T-helper 17 cell (primary cell): ENCODE measurements around the gene PRPSAP2. TPM values are rescaled to one million over a fixed set of nuclear protein-coding genes. Genes with fewer than 3 reads are reported as not detected.

ENCODE experiments used
- ATAC-seq: fragments of 150-1000 bp; cut with Tn5 transposase; 2 replicates; pipeline ENCODE4 v1.10.0; 2021; ENCODE audit warnings: mild to moderate bottlenecking, moderate library complexity
- DNase-seq, 3 donors: peaks; one replicate each; pipeline versions ENCODE4 v3.0.0 to v3.0.0-alpha.2; 2020 to 2021
- H3K9me3 ChIP-seq: one replicate; pipeline ENCODE4 v1.7.0; 2013; ENCODE audit warnings: low read length, mild to moderate bottlenecking; ENCODE audit not compliant: control insufficient read depth, poor library complexity, severe bottlenecking
- H3K27ac Mint-ChIP-seq: one replicate; pipeline ENCODE4 v1.8.0; 2022; ENCODE audit warnings: mild to moderate bottlenecking, moderate library complexity, mixed read lengths
- H3K27me3 Mint-ChIP-seq: one replicate; pipeline ENCODE4 v1.8.0; 2022; ENCODE audit warnings: mixed read lengths
- H3K36me3 Mint-ChIP-seq: one replicate; pipeline ENCODE4 v1.8.0; 2022; ENCODE audit warnings: low read depth, mixed read lengths
- H3K4me1 Mint-ChIP-seq: one replicate; pipeline ENCODE4 v1.8.0; 2022; ENCODE audit warnings: mild to moderate bottlenecking, mixed read lengths
- H3K4me3 Mint-ChIP-seq: one replicate; pipeline ENCODE4 v1.8.0; 2022; ENCODE audit warnings: mild to moderate bottlenecking, moderate library complexity, mixed read lengths
- total RNA-seq, 4 donors: library from RNA in 2 of 4; stranded (reverse) in 2 of 4; gene quantifications; one replicate each; pipeline ENCODE4 v1.2.3 and lab custom pipeline; 2022 to 2026

Gene PRPSAP2
- total RNA-seq, 2 donors from 2014 or later, result 26.3 to 27.9 TPM

GRCh38 chr17:18933102-18934058 lies 75.4 kb downstream of the PRPSAP2 start:
- H3K27me3 Mint-ChIP-seq, result no peaks in the 10 kb centered on the region
- no peaks in the 10 kb centered on the region for H3K36me3 Mint-ChIP-seq
- no peaks in the 10 kb centered on the region for H3K9me3 ChIP-seq
- no peak overlapping the region for H3K4me3 Mint-ChIP-seq
- ATAC-seq (no peak), DNase-seq (no peak)
- peaks cover 11% of the 10 kb centered on the region for H3K4me1 Mint-ChIP-seq
- peak overlapping the region; percentile 54 for H3K27ac Mint-ChIP-seq

DNA sequence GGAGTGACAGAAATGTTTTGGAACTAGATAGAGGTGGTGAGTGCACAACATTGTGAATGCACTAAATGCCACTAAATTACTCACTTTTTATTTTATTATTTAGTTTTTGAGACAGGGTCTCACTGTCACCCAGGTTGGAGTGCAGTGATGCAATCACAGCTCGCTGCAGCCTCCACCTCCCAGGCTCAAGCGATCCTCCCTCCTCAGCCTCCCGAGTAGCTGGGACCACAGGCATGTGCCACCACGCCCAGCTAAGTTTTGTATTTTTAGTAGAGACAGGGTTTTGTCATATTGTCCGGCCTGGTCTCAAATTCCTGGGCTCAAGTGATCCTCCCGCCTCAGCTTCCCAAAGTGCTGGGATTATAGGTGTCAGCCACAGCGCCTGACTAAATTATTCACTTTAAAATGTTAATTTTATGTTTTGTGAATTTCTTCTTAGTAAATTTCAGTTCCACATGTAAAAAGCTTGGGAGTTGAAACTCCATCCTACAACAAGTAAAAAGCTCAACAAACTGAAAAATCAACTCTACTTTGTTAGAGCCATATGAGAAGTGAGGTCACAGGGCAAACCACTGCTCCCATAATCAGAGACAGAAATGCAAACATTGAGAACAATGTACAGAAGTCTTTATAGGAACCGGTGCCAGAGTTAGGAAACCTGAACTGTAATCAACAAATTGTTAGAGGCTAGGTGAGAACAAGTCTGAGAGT lies 80.2 kb downstream of the PRPSAP2 start:
- H3K27ac Mint-ChIP-seq, result no peak overlapping the region
- H3K36me3 Mint-ChIP-seq, result no peaks in the 10 kb centered on the region

DNA sequence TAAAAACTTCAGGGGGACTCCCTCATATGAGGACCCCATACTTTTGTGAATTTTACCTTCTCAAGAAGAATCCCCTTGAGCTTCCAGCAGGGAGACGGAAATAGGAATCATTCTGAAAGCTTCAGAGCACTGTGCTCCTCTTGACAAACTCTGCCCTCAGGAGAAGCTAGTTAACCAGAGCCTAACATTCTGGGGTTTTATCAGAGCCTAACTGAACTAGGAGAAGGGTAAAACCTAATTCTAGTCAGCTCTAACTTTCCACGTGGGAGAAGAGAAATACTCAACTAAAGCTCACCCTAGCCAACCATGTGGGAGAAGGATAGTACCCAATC lies 80.7 kb downstream of the PRPSAP2 start:
- no peaks in the 10 kb centered on the region for H3K36me3 Mint-ChIP-seq
- peaks cover 2% of the 10 kb centered on the region for H3K4me1 Mint-ChIP-seq
- peaks cover 18% of the 10 kb centered on the region for H3K27me3 Mint-ChIP-seq
- ATAC-seq (no peak), DNase-seq (no peak)
- H3K27ac Mint-ChIP-seq, result no peak overlapping the region
- no peak overlapping the region for H3K4me3 Mint-ChIP-seq
- H3K9me3 ChIP-seq, result no peaks in the 10 kb centered on the region

More for the DNA sequence above, 80.2 kb downstream of the PRPSAP2 start:
- no peaks in the 10 kb centered on the region for H3K9me3 ChIP-seq
- H3K27me3 Mint-ChIP-seq, result peaks cover 18% of the 10 kb centered on the region
- no peak overlapping the region for H3K4me3 Mint-ChIP-seq
- no peak for ATAC-seq
- no peak for DNase-seq
- peaks cover 2% of the 10 kb centered on the region for H3K4me1 Mint-ChIP-seq

- H3K36me3 Mint-ChIP-seq, result peaks cover 2% of the 10 kb centered on the region
- no peak for ATAC-seq
- DNase-seq, result no peak
- H3K9me3 ChIP-seq, result no peaks in the 10 kb centered on the region
- peaks cover 6% of the 10 kb centered on the region for H3K4me1 Mint-ChIP-seq
- peaks cover 29% of the 10 kb centered on the region for H3K27me3 Mint-ChIP-seq
- no peak overlapping the region for H3K4me3 Mint-ChIP-seq
- H3K27ac Mint-ChIP-seq, result no peak overlapping the region
These were observed 86.7 kb downstream of the PRPSAP2 start for GRCh38 chr17:18944646-18945045.

DNA sequence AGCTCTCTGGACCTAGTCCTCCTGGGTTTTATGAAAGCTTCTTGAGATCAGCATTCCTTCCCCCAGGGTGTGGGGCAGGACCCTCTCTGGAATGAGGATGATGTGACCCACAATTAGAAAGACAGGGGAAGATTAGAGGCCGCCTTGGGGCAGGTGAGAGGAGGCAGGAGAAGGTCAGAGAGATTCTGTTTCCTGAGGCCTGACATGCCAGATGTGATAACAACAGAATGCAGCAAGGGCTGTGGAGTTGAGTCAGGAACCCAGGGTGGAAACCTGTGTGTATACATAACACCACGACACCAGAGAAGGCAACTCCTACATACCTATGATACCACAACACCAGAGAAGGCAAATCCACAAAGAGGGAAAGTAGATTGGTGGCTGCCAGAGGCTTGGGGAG lies 88.6 kb downstream of the PRPSAP2 start:
- Mint-ChIP-seq H3K27me3 (peaks cover 32% of the 10 kb centered on the region), H3K36me3 (peaks cover 2% of the 10 kb centered on the region), H3K4me3 (no peak overlapping the region), H3K4me1 (peaks cover 10% of the 10 kb centered on the region), H3K27ac (peak overlapping the region; percentile 39)
- no peak for ATAC-seq
- H3K9me3 ChIP-seq, result no peaks in the 10 kb centered on the region
- DNase-seq, result no peak

DNA sequence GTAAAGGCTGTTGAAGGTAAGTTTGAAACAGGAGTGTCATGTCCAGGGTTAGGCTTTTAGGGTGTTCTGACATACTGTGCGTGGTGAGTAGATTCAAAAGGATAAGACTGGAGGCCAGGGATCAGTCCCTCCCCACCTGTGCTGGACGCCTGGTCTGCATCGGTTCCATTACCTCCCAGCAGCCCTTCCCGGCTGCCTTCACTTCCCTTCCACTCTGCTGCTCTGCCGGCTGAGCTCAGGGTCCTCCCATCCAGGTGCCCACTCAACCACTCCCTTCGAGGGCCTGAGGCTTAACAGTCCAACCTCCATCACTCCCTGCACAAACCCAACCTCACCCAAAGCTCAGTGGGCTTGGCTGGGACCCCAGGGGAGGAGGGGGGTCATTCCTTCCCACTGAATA lies 89.9 kb downstream of the PRPSAP2 start:
- Mint-ChIP-seq H3K27me3 (peaks cover 24% of the 10 kb centered on the region), H3K27ac (no peak overlapping the region), H3K4me3 (no peak overlapping the region), H3K36me3 (peaks cover 2% of the 10 kb centered on the region), H3K4me1 (peaks cover 10% of the 10 kb centered on the region)
- DNase-seq (no peak), ATAC-seq (no peak)
- no peaks in the 10 kb centered on the region for H3K9me3 ChIP-seq

DNA sequence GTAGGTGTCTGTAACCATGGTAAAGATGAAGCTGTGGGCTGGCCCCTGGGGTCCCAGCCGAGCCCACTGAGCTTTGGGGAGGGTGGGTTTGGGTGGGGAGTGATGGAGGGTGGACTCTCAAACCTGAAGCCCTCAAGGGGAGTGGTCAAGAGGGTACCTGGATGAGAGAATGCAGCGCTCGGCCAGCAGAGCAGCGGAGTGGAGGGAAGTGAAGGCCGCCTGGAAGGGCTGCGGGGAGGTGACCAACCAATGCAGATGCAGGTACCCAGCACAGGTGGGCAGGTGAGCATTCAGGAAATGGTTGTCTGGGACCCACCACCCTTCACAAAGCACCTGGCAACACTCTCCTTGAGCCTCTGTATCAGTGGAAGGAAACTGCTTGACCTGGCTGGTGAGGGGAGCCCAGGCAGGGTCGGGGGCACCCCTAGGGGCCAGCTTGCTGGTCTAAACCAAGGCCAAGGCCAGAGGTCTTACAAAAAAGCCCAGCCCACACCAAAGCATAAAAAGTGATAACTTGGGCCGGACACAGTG lies 90.6 kb downstream of the PRPSAP2 start:
- ATAC-seq (no peak), DNase-seq (no peak)
- no peak overlapping the region for H3K27ac Mint-ChIP-seq
- H3K4me1 Mint-ChIP-seq, result peaks cover 13% of the 10 kb centered on the region
- H3K9me3 ChIP-seq, result no peaks in the 10 kb centered on the region
- peaks cover 24% of the 10 kb centered on the region for H3K27me3 Mint-ChIP-seq
- H3K4me3 Mint-ChIP-seq, result no peak overlapping the region
- peaks cover 2% of the 10 kb centered on the region for H3K36me3 Mint-ChIP-seq

DNA sequence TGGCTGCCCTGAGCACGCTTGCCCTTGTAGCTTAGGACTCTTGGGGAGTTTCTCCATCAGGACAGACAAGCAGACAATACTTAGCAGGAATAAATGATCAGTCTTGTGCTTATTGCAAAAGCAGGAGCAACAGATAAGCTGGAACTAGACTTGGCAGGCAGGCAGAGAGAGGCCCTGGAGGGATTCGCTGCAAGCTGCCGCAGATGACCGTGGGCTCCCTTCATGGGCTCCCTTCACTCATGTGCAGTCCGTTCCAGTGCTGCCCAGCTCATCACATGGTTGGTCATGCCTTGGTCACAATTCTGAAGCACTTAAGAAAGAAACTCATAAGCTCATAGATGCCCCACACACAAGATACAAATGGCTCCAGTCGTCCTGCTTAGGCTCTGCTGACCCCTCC lies 91.6 kb downstream of the PRPSAP2 start:
- Mint-ChIP-seq H3K4me3 (no peak overlapping the region), H3K36me3 (peaks cover 2% of the 10 kb centered on the region)

DNA sequence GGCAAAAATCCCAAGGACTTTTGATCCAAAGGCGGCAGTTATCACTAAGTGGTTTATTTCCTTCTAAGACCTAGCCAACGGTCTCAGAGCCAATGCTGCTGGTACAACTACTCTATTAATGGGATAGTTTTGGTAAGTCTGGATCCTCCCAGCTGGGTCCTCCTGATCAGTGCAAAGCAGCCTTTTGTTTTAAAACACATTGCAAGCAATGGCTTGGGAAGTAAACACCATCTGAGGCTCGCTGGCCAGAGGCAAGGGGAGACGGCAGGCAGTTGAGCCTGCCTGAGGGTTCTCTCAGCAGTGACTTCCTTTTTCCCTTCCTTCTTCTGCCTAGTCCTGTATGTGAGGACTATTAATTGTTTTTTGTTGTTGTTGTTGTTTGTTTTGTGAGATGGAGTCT lies 92.4 kb downstream of the PRPSAP2 start:
- no peak overlapping the region for H3K27ac Mint-ChIP-seq
- no peaks in the 10 kb centered on the region for H3K9me3 ChIP-seq
- peaks cover 2% of the 10 kb centered on the region for H3K36me3 Mint-ChIP-seq
- peaks cover 24% of the 10 kb centered on the region for H3K27me3 Mint-ChIP-seq
- H3K4me1 Mint-ChIP-seq, result peaks cover 24% of the 10 kb centered on the region
- no peak for DNase-seq
- H3K4me3 Mint-ChIP-seq, result no peak overlapping the region
- no peak for ATAC-seq

More for the DNA sequence above, 91.6 kb downstream of the PRPSAP2 start:
- Mint-ChIP-seq H3K27me3 (peaks cover 24% of the 10 kb centered on the region), H3K27ac (no peak overlapping the region), H3K4me1 (peaks cover 17% of the 10 kb centered on the region)
- no peaks in the 10 kb centered on the region for H3K9me3 ChIP-seq
- DNase-seq (no peak), ATAC-seq (no peak)

- H3K27me3 Mint-ChIP-seq, result peaks cover 19% of the 10 kb centered on the region
- H3K4me3 Mint-ChIP-seq, result no peak overlapping the region
- DNase-seq, result no peak
- peaks cover 27% of the 10 kb centered on the region for H3K4me1 Mint-ChIP-seq
- no peaks in the 10 kb centered on the region for H3K9me3 ChIP-seq
- H3K36me3 Mint-ChIP-seq, result peaks cover 2% of the 10 kb centered on the region
- ATAC-seq, result no peak
- no peak overlapping the region for H3K27ac Mint-ChIP-seq
These were observed 93.3 kb downstream of the PRPSAP2 start for GRCh38 chr17:18950944-18951905.

DNA sequence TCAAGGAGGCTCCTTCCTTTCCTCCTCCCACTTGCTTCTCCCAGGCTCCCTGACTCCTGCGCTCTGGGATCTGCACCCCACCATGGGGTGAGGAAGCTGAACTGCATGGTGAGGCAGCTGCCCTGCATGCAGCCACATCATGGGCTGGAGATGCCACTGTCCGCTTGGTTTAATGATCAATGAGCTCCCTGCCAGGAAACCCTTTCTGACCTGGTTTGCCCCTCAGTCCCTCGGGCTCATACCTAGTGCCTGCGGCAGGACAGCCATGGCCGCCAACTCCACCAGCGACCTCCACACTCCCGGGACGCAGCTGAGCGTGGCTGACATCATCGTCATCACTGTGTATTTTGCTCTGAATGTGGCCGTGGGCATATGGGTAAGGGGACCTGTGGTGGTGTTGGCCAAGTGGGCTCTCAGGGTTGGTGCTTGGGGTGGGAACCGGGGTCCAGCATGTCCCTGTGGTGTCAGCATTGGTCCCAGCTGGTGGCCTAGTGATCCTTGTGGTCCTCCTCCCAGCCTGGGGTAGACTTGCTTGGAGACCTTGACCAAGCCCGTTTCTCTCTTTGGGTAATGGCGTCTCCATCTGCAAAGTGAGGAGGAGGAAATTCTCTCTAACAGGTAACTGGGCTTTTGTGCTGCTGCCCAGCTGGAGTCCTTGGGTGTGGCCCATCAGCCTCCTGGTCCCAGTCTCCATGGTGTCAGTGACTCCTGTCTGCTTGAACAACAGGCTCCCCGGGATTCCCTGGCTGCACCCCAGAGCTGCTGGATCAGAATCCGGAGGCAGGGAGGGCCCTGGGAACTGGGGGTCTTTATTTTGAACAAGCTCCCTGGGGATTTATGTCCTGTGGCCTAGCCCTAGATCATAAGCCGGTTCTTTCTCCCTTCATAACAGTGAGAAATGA lies 94.3 kb downstream of the PRPSAP2 start, which contains the start of gene SLC5A10:
Gene SLC5A10, plus strand, starts transcription at position 225 of the 902 bp plus-strand sequence. Its CDS starts 41 bp downstream, at position 266.
- H3K9me3 ChIP-seq, result no peaks in the 10 kb centered on the region
- peaks cover 24% of the 10 kb centered on the region for H3K4me1 Mint-ChIP-seq
- H3K4me3 Mint-ChIP-seq, result no peak within 1 kb of the TSS
- ATAC-seq (no peak), DNase-seq (no peak)
- no peak within 1 kb of the TSS for H3K27ac Mint-ChIP-seq
- no peaks in the 10 kb centered on the region for H3K36me3 Mint-ChIP-seq
- peaks cover 10% of the 10 kb centered on the region for H3K27me3 Mint-ChIP-seq

DNA sequence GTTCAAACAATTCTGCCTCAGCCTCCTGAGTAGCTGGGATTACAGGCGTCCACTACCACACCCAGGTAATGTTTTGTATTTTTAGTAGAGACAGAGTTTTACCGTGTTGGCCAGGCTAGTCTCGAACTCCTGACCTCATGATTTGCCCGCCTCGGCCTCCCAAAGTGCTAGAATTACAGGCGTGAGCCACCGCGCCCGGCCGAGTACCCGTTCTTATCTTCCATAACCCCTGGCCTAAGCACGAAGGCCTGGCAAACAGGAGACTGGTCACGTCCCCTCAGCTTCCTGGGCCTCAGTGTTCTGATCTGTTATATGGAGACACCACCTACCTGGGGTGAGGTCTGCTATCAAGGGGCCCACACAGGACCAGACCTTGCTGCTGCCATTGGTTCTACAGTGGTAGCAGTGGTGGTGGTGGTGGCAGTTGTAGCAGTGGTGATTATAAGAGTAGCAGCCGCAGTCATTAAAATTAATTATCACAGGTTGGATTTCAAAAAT lies 95.3 kb downstream of the PRPSAP2 start:
- H3K27ac Mint-ChIP-seq, result no peak overlapping the region
- peaks cover 28% of the 10 kb centered on the region for H3K4me1 Mint-ChIP-seq
- no peak overlapping the region for H3K4me3 Mint-ChIP-seq
- DNase-seq (no peak), ATAC-seq (no peak)
- H3K9me3 ChIP-seq, result no peaks in the 10 kb centered on the region
- peaks cover 10% of the 10 kb centered on the region for H3K27me3 Mint-ChIP-seq
- H3K36me3 Mint-ChIP-seq, result no peaks in the 10 kb centered on the region
